Measurements from ENCODE around the gene NAP1L2.
"Not testable (repeated sequence)": the region's sequence is repeated elsewhere in the genome, so short reads cannot be mapped to it uniquely, and the experiment has no call there.

Gene NAP1L2, protein sequence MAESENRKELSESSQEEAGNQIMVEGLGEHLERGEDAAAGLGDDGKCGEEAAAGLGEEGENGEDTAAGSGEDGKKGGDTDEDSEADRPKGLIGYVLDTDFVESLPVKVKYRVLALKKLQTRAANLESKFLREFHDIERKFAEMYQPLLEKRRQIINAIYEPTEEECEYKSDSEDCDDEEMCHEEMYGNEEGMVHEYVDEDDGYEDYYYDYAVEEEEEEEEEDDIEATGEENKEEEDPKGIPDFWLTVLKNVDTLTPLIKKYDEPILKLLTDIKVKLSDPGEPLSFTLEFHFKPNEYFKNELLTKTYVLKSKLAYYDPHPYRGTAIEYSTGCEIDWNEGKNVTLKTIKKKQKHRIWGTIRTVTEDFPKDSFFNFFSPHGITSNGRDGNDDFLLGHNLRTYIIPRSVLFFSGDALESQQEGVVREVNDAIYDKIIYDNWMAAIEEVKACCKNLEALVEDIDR

DNA sequence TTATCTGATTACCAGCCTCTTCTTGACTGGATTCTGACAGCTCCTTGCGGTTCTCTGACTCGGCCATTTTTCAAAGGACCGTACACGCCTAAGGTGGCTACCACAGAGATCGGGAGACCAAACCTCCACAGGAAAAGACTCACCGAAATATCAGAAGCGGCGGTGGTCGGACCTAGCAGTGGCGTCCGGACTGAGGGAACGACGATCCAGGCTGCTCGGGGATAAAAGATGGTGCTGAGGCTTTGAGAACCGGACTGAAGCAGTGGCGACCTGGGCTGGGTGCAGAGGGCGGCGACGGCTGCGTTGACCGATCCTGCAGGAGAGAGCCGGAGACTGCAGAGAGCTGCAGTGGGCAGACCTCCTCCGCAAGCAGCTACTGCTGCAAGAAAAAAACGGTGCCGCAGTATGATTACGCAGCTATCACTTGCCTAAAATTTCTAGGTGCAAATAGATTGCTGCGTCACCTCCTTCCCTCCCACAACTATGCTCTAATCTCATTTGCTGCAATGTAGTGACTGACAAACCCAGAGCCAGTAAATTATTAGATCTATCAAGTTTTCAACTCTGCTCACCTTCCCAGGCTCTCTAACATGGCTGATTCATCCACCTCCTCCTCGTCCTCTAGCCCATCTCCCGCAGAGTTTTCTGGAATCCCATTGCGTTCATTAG, at the start of gene NAP1L2:
Gene NAP1L2, minus strand, starts transcription at position 426 of the 669 bp plus-strand sequence. Its CDS starts 359 bp downstream, at position 67.
- DNase-seq (ENCODE audit: low read depth), result peak; percentile 36

- no peak for DNase-seq (ENCODE audit: low read depth)
Measured at GRCh38 chrX:73262991-73263390, 48.3 kb upstream of the NAP1L2 start.

GRCh38 chrX:73239242-73239641, 24.6 kb upstream of the NAP1L2 start:
- DNase-seq (ENCODE audit: low read depth), result no peak

DNA sequence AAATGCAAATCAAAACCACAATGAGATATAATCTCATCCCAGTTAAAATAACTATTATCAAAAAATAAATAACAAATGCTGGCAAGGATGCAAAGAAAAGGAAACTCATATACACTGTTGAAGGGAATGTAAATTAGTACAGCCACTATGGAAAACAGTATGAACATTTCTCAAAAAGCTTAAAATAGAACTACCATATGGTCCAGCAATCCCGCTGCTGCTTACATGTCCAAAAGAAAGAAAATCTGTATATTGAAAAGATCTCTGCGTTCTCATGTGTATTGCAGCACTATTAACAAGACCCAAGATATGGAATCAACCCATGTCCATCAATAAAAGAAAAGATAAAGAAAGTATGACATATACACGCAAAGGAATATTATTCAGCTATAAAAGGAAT, 3.0 kb upstream of the NAP1L2 start:
- DNase-seq (ENCODE audit: low read depth), result no peak

DNA sequence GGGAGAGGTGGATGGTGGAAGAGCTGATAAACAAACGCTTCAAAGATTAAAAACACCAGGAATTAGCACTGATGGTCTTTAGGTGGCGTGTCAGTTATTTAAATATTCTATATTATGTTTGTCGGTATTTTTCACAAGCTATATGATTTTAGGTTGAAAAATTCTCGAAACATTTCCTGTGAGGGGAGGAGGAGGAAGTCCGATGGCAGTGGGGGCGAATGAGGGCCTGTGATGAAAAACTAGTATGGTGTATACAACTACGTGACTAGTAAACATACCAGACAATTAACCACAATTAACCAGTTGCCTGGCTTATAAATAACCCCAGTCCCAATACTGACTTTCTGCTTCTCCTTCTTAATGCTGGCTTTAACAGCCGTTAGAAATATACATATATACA, 595 bp upstream of the NAP1L2 start:
- DNase-seq (ENCODE audit: low read depth), result no peak

DNA sequence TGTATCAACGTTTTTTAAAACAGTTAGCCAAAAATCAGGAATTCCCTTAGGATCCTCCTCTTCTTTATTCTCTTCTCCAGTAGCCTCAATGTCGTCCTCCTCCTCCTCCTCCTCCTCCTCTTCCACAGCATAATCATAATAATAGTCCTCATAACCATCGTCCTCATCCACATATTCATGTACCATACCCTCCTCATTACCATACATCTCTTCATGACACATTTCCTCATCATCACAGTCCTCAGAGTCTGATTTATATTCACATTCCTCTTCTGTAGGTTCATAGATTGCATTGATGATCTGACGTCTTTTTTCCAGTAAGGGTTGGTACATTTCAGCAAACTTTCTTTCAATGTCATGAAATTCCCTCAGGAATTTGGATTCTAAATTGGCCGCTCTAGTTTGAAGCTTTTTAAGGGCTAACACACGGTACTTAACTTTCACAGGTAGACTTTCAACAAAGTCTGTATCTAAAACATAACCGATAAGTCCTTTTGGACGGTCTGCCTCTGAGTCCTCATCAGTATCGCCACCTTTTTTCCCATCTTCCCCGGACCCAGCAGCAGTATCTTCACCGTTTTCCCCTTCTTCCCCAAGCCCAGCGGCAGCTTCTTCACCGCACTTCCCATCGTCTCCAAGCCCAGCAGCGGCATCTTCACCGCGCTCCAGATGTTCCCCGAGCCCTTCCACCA, 771 bp downstream of the NAP1L2 start:
- DNase-seq (ENCODE audit: low read depth), result no peak

DNA sequence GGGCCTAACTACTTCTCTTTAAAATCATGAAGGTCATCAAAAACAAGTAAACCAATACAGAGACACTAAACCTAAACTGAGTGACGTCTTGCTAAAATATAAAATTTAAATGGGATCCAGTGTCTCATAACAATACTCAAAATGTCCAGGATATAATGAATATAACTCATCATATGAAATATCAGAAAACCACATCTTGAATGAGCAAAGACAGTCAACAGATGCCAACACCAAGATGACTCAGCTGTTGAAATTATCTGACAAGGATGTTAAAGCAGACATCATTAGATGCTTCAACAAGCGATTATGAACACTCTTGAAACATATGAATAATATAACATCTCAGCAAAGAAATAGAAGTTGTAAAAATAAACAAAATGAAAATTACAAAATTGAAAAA, 8.3 kb downstream of the NAP1L2 start:
- DNase-seq (ENCODE audit: low read depth), result no peak

DNA sequence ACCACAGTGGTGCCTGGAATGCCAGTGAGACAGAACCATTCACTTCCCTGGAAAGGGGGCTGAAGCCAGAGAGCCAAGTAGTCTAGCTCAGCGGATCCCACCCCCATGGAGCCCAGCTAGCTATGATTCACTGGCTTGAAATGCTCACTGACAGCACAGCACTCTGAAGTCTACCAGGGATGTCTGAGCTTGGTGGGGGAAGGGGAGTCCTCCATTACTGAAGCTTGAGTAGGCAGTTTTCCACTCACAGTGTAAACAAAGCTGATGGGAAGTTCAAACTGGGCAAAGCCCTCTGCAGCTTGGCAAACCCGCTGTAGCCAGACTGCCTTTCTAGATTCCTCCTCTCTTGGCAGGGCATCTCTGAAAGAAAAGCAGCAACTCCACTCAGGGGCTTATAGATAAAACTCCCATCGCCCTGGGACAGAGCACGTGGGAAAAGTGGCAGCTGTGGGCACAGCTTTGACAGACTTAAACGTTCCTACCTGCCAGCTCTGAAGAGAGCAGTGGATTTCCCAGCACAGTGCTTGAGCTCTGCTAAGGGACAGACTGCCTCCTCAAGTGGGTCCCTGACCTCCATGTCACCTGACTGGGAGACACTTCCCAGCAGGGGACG, 32.0 kb downstream of the NAP1L2 start:
- no peak for DNase-seq (ENCODE audit: low read depth)

GRCh38 chrX:73168945-73169344, 45.7 kb downstream of the NAP1L2 start:
- DNase-seq (ENCODE audit: low read depth), result not testable (repeated sequence)
